Mesenchymal stem cell (in vitro differentiated cells and primary cell): Measurements from ENCODE around the gene TK2.
A peak's percentile ranks its signal among the peaks of the same experiment; 100 is the strongest.

Experiments
- DNase-seq: peaks from one replicate; pipeline ENCODE4 v3.0.0-alpha.2; 2013
- H2AFZ ChIP-seq: one replicate; pipeline ENCODE4 v1.6.1; 2013; ENCODE audit warnings: low read depth, mild to moderate bottlenecking, control low read depth, inconsistent platforms, low read length, moderate library complexity
- H2AK5ac ChIP-seq: 2 replicates; pipeline ENCODE4 v1.6.1; 2013; ENCODE audit warnings: low read length, moderate library complexity, mild to moderate bottlenecking, inconsistent platforms; ENCODE audit not compliant: severe bottlenecking
- H2BK120ac ChIP-seq: one replicate; pipeline ENCODE4 v1.6.1; 2013; ENCODE audit warnings: low read depth, mild to moderate bottlenecking, inconsistent platforms, low read length, moderate library complexity
- H2BK12ac ChIP-seq, 2 experiments: one replicate each; pipeline ENCODE4 v1.6.1; 2013; ENCODE audit warnings: inconsistent platforms in 2 of 2, low read length in 2 of 2, mild to moderate bottlenecking in 2 of 2, moderate library complexity in 2 of 2, control low read depth in 1 of 2
- H2BK15ac ChIP-seq: one replicate; pipeline ENCODE4 v1.6.1; 2013; ENCODE audit warnings: mild to moderate bottlenecking, low read depth, inconsistent platforms; ENCODE audit not compliant: poor library complexity, severe bottlenecking
- H2BK5ac ChIP-seq: 2 replicates; pipeline ENCODE4 v1.6.1; 2013; ENCODE audit warnings: low read depth, mild to moderate bottlenecking, low read length, control low read depth, inconsistent platforms; ENCODE audit not compliant: poor library complexity, severe bottlenecking
- H3K14ac ChIP-seq, 2 experiments: one replicate each; pipeline ENCODE4 v1.6.1; 2013; ENCODE audit warnings: inconsistent platforms in 2 of 2, low read length in 2 of 2, control low read depth in 1 of 2, mild to moderate bottlenecking in 1 of 2, moderate library complexity in 1 of 2
- H3K18ac ChIP-seq, 2 experiments: one replicate each; pipeline ENCODE4 v1.6.1; 2013; ENCODE audit warnings: inconsistent platforms in 2 of 2, low read length in 2 of 2, control low read depth in 1 of 2, low read depth in 1 of 2, mild to moderate bottlenecking in 1 of 2
- H3K23ac ChIP-seq, 2 experiments: one replicate each; pipeline ENCODE4 v1.6.1; 2013; ENCODE audit warnings: inconsistent platforms in 2 of 2, low read length in 2 of 2, mild to moderate bottlenecking in 2 of 2, moderate library complexity in 2 of 2, control low read depth in 1 of 2
- H3K27ac ChIP-seq: 2 replicates; pipeline ENCODE4 v1.5.1; 2013; ENCODE audit warnings: mild to moderate bottlenecking, moderate library complexity, low read length, control low read depth, inconsistent platforms; ENCODE audit not compliant: poor library complexity, severe bottlenecking
- H3K27me3 ChIP-seq, 2 experiments: 2 replicates each; pipeline versions ENCODE4 v1.6.1 to v1.7.0; 2013; ENCODE audit warnings: low read length in 2 of 2, mild to moderate bottlenecking in 2 of 2, moderate library complexity in 2 of 2, control low read depth in 1 of 2, inconsistent platforms in 1 of 2; ENCODE audit not compliant: control insufficient read depth in 1 of 2, insufficient read depth in 1 of 2
- H3K36me3 ChIP-seq, 2 experiments: 2 replicates each; pipeline versions ENCODE4 v1.6.1 to v1.7.0; 2013; ENCODE audit warnings: low read length in 2 of 2, control low read depth in 1 of 2, inconsistent platforms in 1 of 2, low read depth in 1 of 2, mild to moderate bottlenecking in 1 of 2; ENCODE audit not compliant: insufficient read depth in 2 of 2, control insufficient read depth in 1 of 2
- H3K4ac ChIP-seq, 2 experiments: one replicate each; pipeline ENCODE4 v1.6.1; 2013; ENCODE audit warnings: inconsistent platforms in 2 of 2, low read length in 2 of 2, mild to moderate bottlenecking in 2 of 2, moderate library complexity in 2 of 2, control low read depth in 1 of 2, low read depth in 1 of 2
- H3K4me1 ChIP-seq: 2 replicates; pipeline ENCODE4 v1.6.1; 2013; ENCODE audit warnings: low read depth, low read length, control low read depth; ENCODE audit not compliant: control insufficient read depth, insufficient read depth
- H3K4me2 ChIP-seq: 2 replicates; pipeline ENCODE4 v1.6.1; 2013; ENCODE audit warnings: low read length, mild to moderate bottlenecking, inconsistent platforms; ENCODE audit not compliant: poor library complexity, severe bottlenecking
- H3K4me3 ChIP-seq, 2 experiments: 2 replicates each; pipeline versions ENCODE4 v1.5.1 to v1.7.0; 2013; ENCODE audit warnings: low read length in 2 of 2, mild to moderate bottlenecking in 2 of 2, control low read depth in 1 of 2, low read depth in 1 of 2; ENCODE audit not compliant: insufficient read depth in 1 of 2
- H3K79me1 ChIP-seq: replicated peaks from 2 replicates; pipeline ENCODE4 v1.6.1; 2013; ENCODE audit warnings: mild to moderate bottlenecking, control low read depth, low read length, inconsistent platforms; ENCODE audit not compliant: poor library complexity, severe bottlenecking
- H3K9ac ChIP-seq: 2 replicates; pipeline ENCODE4 v1.7.0; 2013; ENCODE audit warnings: mild to moderate bottlenecking, low read length, moderate library complexity
- H3K9me3 ChIP-seq: 2 replicates; pipeline ENCODE4 v1.7.0; 2013; ENCODE audit warnings: mild to moderate bottlenecking, low read length; ENCODE audit not compliant: control insufficient read depth
- H4K8ac ChIP-seq: one replicate; pipeline ENCODE4 v1.6.1; 2013; ENCODE audit warnings: inconsistent platforms, mild to moderate bottlenecking, low read length, moderate library complexity
- H4K91ac ChIP-seq: one replicate; pipeline ENCODE4 v1.6.1; 2013; ENCODE audit warnings: mild to moderate bottlenecking, low read length, inconsistent platforms
- WGBS: methylation state at CpG from one replicate; pipeline ENCODE4 v1.1.7; 2013; ENCODE audit warnings: mixed read lengths; 5-methylcytosine and 5-hydroxymethylcytosine counted together

The TK2 gene

GRCh38 chr16:66495440-66495839 lies 54.5 kb downstream of the TK2 start:
- Histone ChIP-seq H2BK5ac (no peak overlapping the region), H3K9ac (no peak overlapping the region), H2BK15ac (no peak overlapping the region), H3K4me2 (no peak overlapping the region), H4K91ac (peak overlapping the region; percentile 61), H3K27ac (no peak overlapping the region), H3K23ac (no peak overlapping the region), H4K8ac (no peak overlapping the region), H2AK5ac (no peak overlapping the region), H3K9me3 (no peaks in the 10 kb centered on the region), H2BK120ac (no peak overlapping the region), H3K79me1 (no peaks in the 10 kb centered on the region), H3K4ac (no peak overlapping the region), H3K18ac (no peak overlapping the region), H2BK12ac (no peak overlapping the region), H3K27me3 (no peaks in the 10 kb centered on the region), H3K4me1 (peaks cover 8% of the 10 kb centered on the region), H2AFZ (no peak overlapping the region), H3K4me3 (no peak overlapping the region), H3K14ac (no peak overlapping the region), H3K36me3 (peaks cover 0 to 28% of the 10 kb centered on the region in 2 experiments)
- 82% methylated on average over 2 of the region's 2 CpGs for WGBS
- no peak for DNase-seq

DNA sequence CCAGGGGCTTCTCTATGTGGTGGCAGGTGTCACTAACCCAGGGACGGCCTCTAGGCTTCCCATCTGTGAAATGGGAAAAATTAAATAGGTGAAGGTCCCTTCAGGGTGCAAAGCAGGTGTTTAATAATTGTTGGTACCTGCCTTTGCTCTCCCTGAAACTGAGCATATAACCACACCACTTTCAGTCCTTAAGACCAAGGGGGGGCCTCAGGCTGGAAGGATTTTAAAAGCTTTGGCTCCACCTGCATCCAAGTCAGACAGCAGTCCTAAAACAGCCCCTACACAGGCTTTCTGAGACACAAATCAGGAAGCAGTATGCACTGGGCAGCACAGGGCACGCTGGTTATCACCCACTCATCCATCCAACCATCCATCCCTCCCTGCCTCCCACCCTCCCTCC lies 55.0 kb downstream of the TK2 start:
- DNase-seq, result no peak
- Histone ChIP-seq H4K91ac (no peak overlapping the region), H3K18ac (no peak overlapping the region), H2AFZ (no peak overlapping the region), H4K8ac (no peak overlapping the region), H3K27me3 (no peaks in the 10 kb centered on the region), H2BK15ac (no peak overlapping the region), H2BK120ac (no peak overlapping the region), H3K4me3 (no peak overlapping the region), H3K4me2 (no peak overlapping the region), H3K14ac (no peak overlapping the region), H3K23ac (no peak overlapping the region), H3K27ac (no peak overlapping the region), H3K9me3 (no peaks in the 10 kb centered on the region), H2BK12ac (no peak overlapping the region), H3K79me1 (no peaks in the 10 kb centered on the region), H3K4me1 (peaks cover 8% of the 10 kb centered on the region), H3K36me3 (peaks cover 0 to 28% of the 10 kb centered on the region in 2 experiments), H3K9ac (no peak overlapping the region), H2BK5ac (no peak overlapping the region), H3K4ac (no peak overlapping the region), H2AK5ac (no peak overlapping the region)
- WGBS, result 75% methylated on average over 2 of the region's 2 CpGs

- Histone ChIP-seq H2BK12ac (no peak overlapping the region), H3K79me1 (no peaks in the 10 kb centered on the region), H2BK120ac (no peak overlapping the region), H4K91ac (no peak overlapping the region), H3K4me2 (no peak overlapping the region), H3K9ac (no peak overlapping the region), H2BK5ac (no peak overlapping the region), H4K8ac (no peak overlapping the region), H3K18ac (no peak overlapping the region), H2AK5ac (no peak overlapping the region), H3K27me3 (no peaks in the 10 kb centered on the region), H3K27ac (no peak overlapping the region), H2AFZ (no peak overlapping the region), H3K36me3 (peaks cover 0 to 28% of the 10 kb centered on the region in 2 experiments), H3K9me3 (no peaks in the 10 kb centered on the region), H3K4ac (no peak overlapping the region), H3K4me3 (no peak overlapping the region), H3K14ac (no peak overlapping the region), H3K4me1 (peaks cover 8% of the 10 kb centered on the region), H2BK15ac (no peak overlapping the region), H3K23ac (no peak overlapping the region)
- WGBS, result 85% methylated on average over 13 of the region's 14 CpGs
- DNase-seq, result no peak
These were observed 56.2 kb downstream of the TK2 start for GRCh38 chr16:66493490-66494401.

- Histone ChIP-seq H3K36me3 (peaks cover 0 to 28% of the 10 kb centered on the region in 2 experiments), H3K27ac (no peak overlapping the region), H3K18ac (no peak overlapping the region), H2AK5ac (no peak overlapping the region), H2BK120ac (no peak overlapping the region), H3K4me3 (no peak overlapping the region), H3K4me1 (peaks cover 22% of the 10 kb centered on the region), H3K23ac (no peak overlapping the region), H3K9ac (no peak overlapping the region), H3K14ac (no peak overlapping the region), H3K4ac (no peak overlapping the region), H3K79me1 (no peaks in the 10 kb centered on the region), H4K91ac (no peak overlapping the region), H2BK15ac (no peak overlapping the region), H4K8ac (no peak overlapping the region), H2BK12ac (no peak overlapping the region), H3K9me3 (no peaks in the 10 kb centered on the region), H3K4me2 (no peak overlapping the region), H2AFZ (no peak overlapping the region), H2BK5ac (no peak overlapping the region), H3K27me3 (no peaks in the 10 kb centered on the region)
- DNase-seq, result no peak
- WGBS, result 84% methylated on average over 7 of the region's 7 CpGs
These were observed 58.2 kb downstream of the TK2 start for GRCh38 chr16:66491716-66492064.
